ENCODE results near the gene EEFSEC. TPM values are rescaled to one million over a fixed set of nuclear protein-coding genes. Genes with fewer than 3 reads are reported as not detected.

Gene EEFSEC
- total RNA-seq, 1 experiment from 2014 or later = 9.6 TPM

DNA sequence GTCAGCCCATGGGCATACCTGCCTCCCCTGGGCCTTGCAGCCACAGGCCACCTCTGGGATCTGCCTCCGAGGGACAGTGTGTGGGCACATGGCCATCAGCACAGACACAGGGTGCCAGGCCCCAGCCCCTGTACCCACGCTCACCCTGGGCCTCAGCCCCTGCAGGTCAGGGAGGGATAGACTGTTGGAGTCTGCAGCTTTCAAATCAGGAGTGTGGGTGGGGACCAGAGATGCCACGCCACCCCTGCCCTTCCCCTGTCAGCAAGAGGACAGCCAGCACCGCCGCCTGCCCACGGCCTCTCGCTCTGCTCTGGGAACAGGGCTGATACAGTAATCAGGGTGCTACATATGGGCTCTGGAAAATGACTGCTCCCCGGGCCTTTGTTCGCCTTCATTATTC, 240.8 kb downstream of the EEFSEC start:
- Histone ChIP-seq H3K4me1 (ENCODE audit: insufficient read depth, low read length) (no peaks in the 10 kb centered on the region), H4K20me1 (ENCODE audit: low read length) (no peaks in the 10 kb centered on the region), H3K9me2 (replicated peaks; ENCODE audit: low read length) (no peaks in the 10 kb centered on the region), H3K4me2 (ENCODE audit: low read length) (no peak overlapping the region), H3K4me3 (ENCODE audit: low read length) (no peak overlapping the region), H3K79me2 (ENCODE audit: low read length) (no peaks in the 10 kb centered on the region), H3K36me3 (ENCODE audit: low read depth, low read length) (no peaks in the 10 kb centered on the region), H3K9me3 (ENCODE audit: low read length) (no peaks in the 10 kb centered on the region), H3K27ac (ENCODE audit: low read length) (no peak overlapping the region), H2AFZ (ENCODE audit: low read length) (no peak overlapping the region), H3F3A (ENCODE audit: low read length, unreplicated experiment) (no peaks in the 10 kb centered on the region), H3K9ac (ENCODE audit: low read length) (no peak overlapping the region), H3K27me3 (ENCODE audit: low read length) (no peaks in the 10 kb centered on the region)
- TF ChIP-seq EZH2phosphoT487 (IDR thresholded peaks at IDR 0.05; ENCODE audit: borderline replicate concordance, low read length) (no peak), EZH2 (IDR thresholded peaks at IDR 0.05; ENCODE audit: low read length, unreplicated experiment) (no peak)
- TF ChIP-seq, protein P1, sequence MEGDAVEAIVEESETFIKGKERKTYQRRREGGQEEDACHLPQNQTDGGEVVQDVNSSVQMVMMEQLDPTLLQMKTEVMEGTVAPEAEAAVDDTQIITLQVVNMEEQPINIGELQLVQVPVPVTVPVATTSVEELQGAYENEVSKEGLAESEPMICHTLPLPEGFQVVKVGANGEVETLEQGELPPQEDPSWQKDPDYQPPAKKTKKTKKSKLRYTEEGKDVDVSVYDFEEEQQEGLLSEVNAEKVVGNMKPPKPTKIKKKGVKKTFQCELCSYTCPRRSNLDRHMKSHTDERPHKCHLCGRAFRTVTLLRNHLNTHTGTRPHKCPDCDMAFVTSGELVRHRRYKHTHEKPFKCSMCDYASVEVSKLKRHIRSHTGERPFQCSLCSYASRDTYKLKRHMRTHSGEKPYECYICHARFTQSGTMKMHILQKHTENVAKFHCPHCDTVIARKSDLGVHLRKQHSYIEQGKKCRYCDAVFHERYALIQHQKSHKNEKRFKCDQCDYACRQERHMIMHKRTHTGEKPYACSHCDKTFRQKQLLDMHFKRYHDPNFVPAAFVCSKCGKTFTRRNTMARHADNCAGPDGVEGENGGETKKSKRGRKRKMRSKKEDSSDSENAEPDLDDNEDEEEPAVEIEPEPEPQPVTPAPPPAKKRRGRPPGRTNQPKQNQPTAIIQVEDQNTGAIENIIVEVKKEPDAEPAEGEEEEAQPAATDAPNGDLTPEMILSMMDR (conservative IDR thresholded peaks at IDR 0.05; ENCODE audit: low read depth, low read length) = no peak
- ChIA-PET POLR2A (ENCODE audit: unreplicated experiment) (no interaction called here), CTCF (interaction anchor here (0.7 kb wide), 1 partner anchor 17 kb away, joined by 4 read pairs; no protein-coding TSS in a partner anchor)
- intact Hi-C loops (cut with micrococcal nuclease) = no loop called here
- no TSS peak for BruUV-seq (replicated peaks)
- ATAC-seq (no peak), DNase-seq (no peak)

DNA sequence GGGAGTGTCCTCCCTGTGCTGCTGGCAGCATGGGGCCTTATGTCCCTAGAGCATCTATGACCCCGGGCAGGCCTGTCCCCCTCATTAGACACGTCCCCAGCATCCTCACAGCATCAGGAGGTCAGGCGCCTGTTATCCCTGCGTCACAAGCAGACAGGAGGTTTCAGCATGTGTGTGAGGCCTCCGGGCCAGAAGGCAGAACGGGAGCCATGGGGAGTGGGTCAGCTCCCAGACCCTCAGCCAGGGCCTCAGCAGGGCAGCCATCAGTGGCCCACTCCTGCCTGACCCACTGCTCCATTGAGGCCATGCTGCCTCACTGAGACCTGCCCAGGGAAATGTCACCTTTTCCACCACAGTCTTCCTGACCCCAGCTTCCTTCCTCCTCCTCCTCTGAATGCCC, 241.8 kb downstream of the EEFSEC start:
- H3K79me2 ChIP-seq (ENCODE audit: low read length) = no peaks in the 10 kb centered on the region
- H3K36me3 ChIP-seq (ENCODE audit: low read depth, low read length) = no peaks in the 10 kb centered on the region
- TF ChIP-seq EZH2phosphoT487 (IDR thresholded peaks at IDR 0.05; ENCODE audit: borderline replicate concordance, low read length) = no peak
- no peak for TF ChIP-seq EZH2 (IDR thresholded peaks at IDR 0.05; ENCODE audit: low read length, unreplicated experiment)
- TF ChIP-seq, protein P1 (conservative IDR thresholded peaks at IDR 0.05; ENCODE audit: low read depth, low read length) = no peak
- no peaks in the 10 kb centered on the region for H3K9me3 ChIP-seq (ENCODE audit: low read length)
- ChIA-PET POLR2A (ENCODE audit: unreplicated experiment) (no interaction called here), CTCF (no interaction called here)
- H4K20me1 ChIP-seq (ENCODE audit: low read length) = no peaks in the 10 kb centered on the region
- no peak overlapping the region for H3K4me3 ChIP-seq (ENCODE audit: low read length)
- no peaks in the 10 kb centered on the region for H3K27me3 ChIP-seq (ENCODE audit: low read length)
- H2AFZ ChIP-seq (ENCODE audit: low read length) = no peak overlapping the region
- no peak overlapping the region for H3K4me2 ChIP-seq (ENCODE audit: low read length)
- no peak overlapping the region for H3K9ac ChIP-seq (ENCODE audit: low read length)
- H3F3A ChIP-seq (ENCODE audit: low read length, unreplicated experiment) = no peaks in the 10 kb centered on the region
- no peaks in the 10 kb centered on the region for H3K9me2 ChIP-seq (replicated peaks; ENCODE audit: low read length)
- no peaks in the 10 kb centered on the region for H3K4me1 ChIP-seq (ENCODE audit: insufficient read depth, low read length)
- intact Hi-C loops (cut with micrococcal nuclease) = no loop called here
- BruUV-seq (replicated peaks) = no TSS peak
- no peak overlapping the region for H3K27ac ChIP-seq (ENCODE audit: low read length)
- no peak for DNase-seq
- ATAC-seq = no peak

DNA sequence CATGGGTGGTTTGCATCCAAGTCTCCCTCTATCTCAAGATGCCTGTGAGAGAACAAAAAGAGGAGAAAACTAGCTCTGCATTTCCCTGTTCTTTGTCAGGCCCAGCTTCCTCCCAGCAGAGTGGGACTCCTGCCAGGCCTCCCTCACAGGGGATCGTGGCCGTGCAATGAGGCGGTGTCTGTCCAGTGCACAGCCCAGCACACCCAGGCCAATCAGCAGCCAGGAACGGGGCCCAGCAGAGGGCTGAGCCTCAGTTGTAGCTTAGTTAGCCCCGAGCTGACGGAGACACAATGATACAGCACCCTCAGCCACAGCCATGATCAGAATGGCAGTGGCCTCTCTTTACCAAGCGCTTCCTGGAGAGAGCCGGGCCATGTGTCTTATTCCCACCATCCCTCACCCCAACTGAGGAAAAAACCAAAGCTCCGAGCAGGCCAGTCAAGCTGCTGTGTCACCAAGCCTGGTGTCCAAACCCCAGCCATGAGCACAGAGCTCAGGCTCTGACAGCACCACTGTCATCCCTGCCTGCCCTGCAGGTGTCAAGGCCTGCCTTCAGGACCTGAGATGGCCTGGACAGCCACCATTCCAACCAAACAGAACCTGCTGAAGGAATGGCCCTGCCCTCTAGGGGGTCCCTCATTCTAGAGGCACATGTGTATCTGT, 242.3 kb downstream of the EEFSEC start:
- Histone ChIP-seq H3K9ac (ENCODE audit: low read length) (no peak overlapping the region), H4K20me1 (ENCODE audit: low read length) (no peaks in the 10 kb centered on the region), H3F3A (ENCODE audit: low read length, unreplicated experiment) (no peaks in the 10 kb centered on the region), H3K4me2 (ENCODE audit: low read length) (no peak overlapping the region), H3K4me1 (ENCODE audit: insufficient read depth, low read length) (no peaks in the 10 kb centered on the region), H3K27me3 (ENCODE audit: low read length) (no peaks in the 10 kb centered on the region), H3K36me3 (ENCODE audit: low read depth, low read length) (no peaks in the 10 kb centered on the region), H3K4me3 (ENCODE audit: low read length) (no peak overlapping the region), H3K9me3 (ENCODE audit: low read length) (no peaks in the 10 kb centered on the region), H3K9me2 (replicated peaks; ENCODE audit: low read length) (no peaks in the 10 kb centered on the region), H2AFZ (ENCODE audit: low read length) (no peak overlapping the region), H3K79me2 (ENCODE audit: low read length) (no peaks in the 10 kb centered on the region), H3K27ac (ENCODE audit: low read length) (no peak overlapping the region)
- DNase-seq (no peak), ATAC-seq (no peak)
- CTCF ChIA-PET = no interaction called here
- POLR2A ChIA-PET (ENCODE audit: unreplicated experiment) = no interaction called here
- TF ChIP-seq EZH2phosphoT487 (IDR thresholded peaks at IDR 0.05; ENCODE audit: borderline replicate concordance, low read length) = no peak
- TF ChIP-seq EZH2 (IDR thresholded peaks at IDR 0.05; ENCODE audit: low read length, unreplicated experiment) = no peak
- TF ChIP-seq, protein P1 (conservative IDR thresholded peaks at IDR 0.05; ENCODE audit: low read depth, low read length) = no peak
- BruUV-seq (replicated peaks) = no TSS peak
- intact Hi-C loops (cut with micrococcal nuclease) = no loop called here

All from PC-3 (cell line).